IPS-20b (cell line): ENCODE results near the gene KCNQ1.

ENCODE experiments used
- H3K27ac ChIP-seq: one replicate; pipeline ENCODE4 v1.5.1; 2013; ENCODE audit warnings: low read length
- H3K27me3 ChIP-seq: 2 replicates; pipeline ENCODE4 v1.6.1; 2013; ENCODE audit warnings: mild to moderate bottlenecking, low read length, inconsistent platforms; ENCODE audit not compliant: insufficient read depth
- H3K36me3 ChIP-seq: 2 replicates; pipeline ENCODE4 v1.6.1; 2013; ENCODE audit warnings: low read depth, mild to moderate bottlenecking, inconsistent platforms, low read length, moderate library complexity; ENCODE audit not compliant: insufficient read depth
- H3K4me1 ChIP-seq: 2 replicates; pipeline ENCODE4 v1.6.1; 2013; ENCODE audit warnings: mild to moderate bottlenecking, control low read depth, inconsistent platforms, low read length, moderate library complexity; ENCODE audit not compliant: insufficient read depth
- H3K4me3 ChIP-seq: 2 replicates; pipeline ENCODE4 v1.5.1; 2013; ENCODE audit warnings: mild to moderate bottlenecking, low read length, inconsistent platforms
- H3K9ac ChIP-seq: 2 replicates; pipeline ENCODE4 v1.6.1; 2013; ENCODE audit warnings: low read depth, mild to moderate bottlenecking, inconsistent platforms, low read length, moderate library complexity
- H3K9me3 ChIP-seq: 2 replicates; pipeline ENCODE4 v1.6.1; 2013; ENCODE audit warnings: mild to moderate bottlenecking, low read depth, low read length, inconsistent platforms; ENCODE audit not compliant: insufficient read depth

The KCNQ1 gene

GRCh38 chr11:2421226-2421994 is 23.4 kb upstream of the KCNQ1 start:
- H3K9me3 ChIP-seq, result no peaks in the 10 kb centered on the region
- H3K27ac ChIP-seq, result no peak overlapping the region
- no peak overlapping the region for H3K9ac ChIP-seq
- no peaks in the 10 kb centered on the region for H3K36me3 ChIP-seq
- H3K27me3 ChIP-seq, result no peaks in the 10 kb centered on the region; the same call in 1 of the 2 replicates
- no peak overlapping the region for H3K4me3 ChIP-seq
- H3K4me1 ChIP-seq, result no peaks in the 10 kb centered on the region

- Histone ChIP-seq H3K27me3 (no peaks in the 10 kb centered on the region; the same call in 1 of the 2 replicates), H3K9ac (no peak overlapping the region), H3K9me3 (no peaks in the 10 kb centered on the region), H3K27ac (no peak overlapping the region), H3K4me3 (no peak overlapping the region), H3K36me3 (no peaks in the 10 kb centered on the region), H3K4me1 (no peaks in the 10 kb centered on the region)
These were observed 22.8 kb upstream of the KCNQ1 start for GRCh38 chr11:2421996-2422395.

DNA sequence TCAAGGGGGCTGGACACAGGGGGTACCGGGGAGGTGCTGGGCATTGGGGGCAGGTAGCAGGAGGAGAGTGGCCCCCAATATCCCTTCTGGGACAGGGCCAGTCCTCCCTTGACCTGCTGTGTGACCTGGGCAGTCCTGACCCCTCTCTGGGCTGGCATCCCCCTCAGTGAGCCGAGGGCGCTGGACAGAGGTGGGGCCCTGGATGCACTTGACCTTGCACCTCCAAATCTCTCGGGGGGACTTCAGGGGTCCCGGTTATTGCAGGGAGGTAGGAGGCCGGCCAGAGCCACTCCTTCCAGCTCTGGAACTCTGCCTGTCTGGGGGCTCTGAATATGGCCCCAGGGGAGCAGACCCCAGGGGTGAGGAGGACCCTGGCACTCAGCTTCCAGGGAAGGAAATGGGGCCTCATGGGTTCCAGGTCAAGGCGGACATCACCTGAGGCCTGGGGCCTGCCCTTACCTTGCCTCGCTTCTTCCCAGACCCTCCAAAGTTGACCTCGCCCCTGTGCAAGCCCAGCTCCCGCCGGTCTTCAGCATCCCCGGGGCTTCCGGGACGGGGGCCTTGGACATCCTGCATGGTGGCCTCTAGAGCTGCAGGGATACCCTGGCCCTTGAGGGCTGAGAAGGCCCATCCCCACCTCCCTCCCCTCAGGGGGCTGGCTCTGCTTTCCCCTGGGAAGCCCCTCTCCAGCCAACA is 22.2 kb upstream of the KCNQ1 start:
- Histone ChIP-seq H3K9me3 (no peaks in the 10 kb centered on the region), H3K9ac (no peak overlapping the region), H3K27ac (no peak overlapping the region), H3K4me1 (no peaks in the 10 kb centered on the region), H3K27me3 (no peaks in the 10 kb centered on the region; the same call in 1 of the 2 replicates), H3K36me3 (no peaks in the 10 kb centered on the region), H3K4me3 (no peak overlapping the region)

- Histone ChIP-seq H3K27me3 (no peaks in the 10 kb centered on the region; the same call in 1 of the 2 replicates), H3K4me3 (no peak overlapping the region), H3K9ac (no peak overlapping the region), H3K4me1 (no peaks in the 10 kb centered on the region), H3K36me3 (no peaks in the 10 kb centered on the region), H3K27ac (no peak overlapping the region), H3K9me3 (no peaks in the 10 kb centered on the region)
These were observed 21.4 kb upstream of the KCNQ1 start for GRCh38 chr11:2423157-2424025.

- H3K36me3 ChIP-seq, result no peaks in the 10 kb centered on the region
- H3K9ac ChIP-seq, result no peak overlapping the region
- H3K4me1 ChIP-seq, result no peaks in the 10 kb centered on the region
- H3K4me3 ChIP-seq, result no peak overlapping the region
- H3K27ac ChIP-seq, result no peak overlapping the region
- H3K9me3 ChIP-seq, result peaks cover 5% of the 10 kb centered on the region; the same call in 1 of the 2 replicates
- H3K27me3 ChIP-seq, result no peaks in the 10 kb centered on the region; the same call in 1 of the 2 replicates
These were observed 19.9 kb upstream of the KCNQ1 start for GRCh38 chr11:2424811-2425495.

GRCh38 chr11:2425506-2425905 is 19.3 kb upstream of the KCNQ1 start:
- no peaks in the 10 kb centered on the region for H3K27me3 ChIP-seq
- H3K27ac ChIP-seq, result no peak overlapping the region
- no peaks in the 10 kb centered on the region for H3K36me3 ChIP-seq
- H3K9me3 ChIP-seq, result peaks cover 7% of the 10 kb centered on the region; the same call in 1 of the 2 replicates
- H3K4me3 ChIP-seq, result no peak overlapping the region
- no peaks in the 10 kb centered on the region for H3K4me1 ChIP-seq
- no peak overlapping the region for H3K9ac ChIP-seq

DNA sequence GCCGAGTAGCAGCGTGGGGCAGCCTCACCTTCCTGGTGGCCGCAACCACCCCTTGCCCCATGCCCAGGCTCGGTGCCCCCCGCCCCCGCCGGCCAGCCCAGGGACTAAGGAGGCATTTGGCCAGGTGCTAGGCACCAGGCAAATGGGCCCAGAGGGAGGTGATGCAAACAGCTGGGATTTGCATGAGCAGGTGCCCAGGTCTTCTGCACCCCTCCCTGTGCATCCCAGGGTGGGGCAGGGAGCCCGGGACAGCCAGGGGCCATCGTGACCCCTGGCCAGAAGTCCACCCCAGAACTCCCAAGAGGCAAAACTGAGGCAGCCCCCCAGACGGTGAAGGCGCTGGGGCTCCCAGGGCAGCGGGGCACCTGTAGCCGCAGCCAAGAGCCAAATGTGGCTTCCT is 18.6 kb upstream of the KCNQ1 start:
- no peak overlapping the region for H3K9ac ChIP-seq

GRCh38 chr11:2426826-2427521 is 17.8 kb upstream of the KCNQ1 start:
- Histone ChIP-seq H3K4me3 (no peak overlapping the region), H3K9me3 (peaks cover 7% of the 10 kb centered on the region; the same call in 1 of the 2 replicates), H3K9ac (no peak overlapping the region), H3K27ac (no peak overlapping the region), H3K36me3 (no peaks in the 10 kb centered on the region), H3K27me3 (no peaks in the 10 kb centered on the region), H3K4me1 (no peaks in the 10 kb centered on the region)

More for the DNA sequence above, 18.6 kb upstream of the KCNQ1 start:
- H3K36me3 ChIP-seq, result no peaks in the 10 kb centered on the region
- no peak overlapping the region for H3K4me3 ChIP-seq
- H3K27me3 ChIP-seq, result no peaks in the 10 kb centered on the region
- peaks cover 7% of the 10 kb centered on the region; the same call in 1 of the 2 replicates for H3K9me3 ChIP-seq
- H3K4me1 ChIP-seq, result no peaks in the 10 kb centered on the region
- H3K27ac ChIP-seq, result no peak overlapping the region

GRCh38 chr11:2427721-2428321 is 17.0 kb upstream of the KCNQ1 start:
- Histone ChIP-seq H3K36me3 (no peaks in the 10 kb centered on the region), H3K27ac (no peak overlapping the region), H3K4me3 (no peak overlapping the region), H3K9ac (no peak overlapping the region), H3K9me3 (peaks cover 7% of the 10 kb centered on the region; the same call in 1 of the 2 replicates), H3K4me1 (no peaks in the 10 kb centered on the region), H3K27me3 (no peaks in the 10 kb centered on the region)

DNA sequence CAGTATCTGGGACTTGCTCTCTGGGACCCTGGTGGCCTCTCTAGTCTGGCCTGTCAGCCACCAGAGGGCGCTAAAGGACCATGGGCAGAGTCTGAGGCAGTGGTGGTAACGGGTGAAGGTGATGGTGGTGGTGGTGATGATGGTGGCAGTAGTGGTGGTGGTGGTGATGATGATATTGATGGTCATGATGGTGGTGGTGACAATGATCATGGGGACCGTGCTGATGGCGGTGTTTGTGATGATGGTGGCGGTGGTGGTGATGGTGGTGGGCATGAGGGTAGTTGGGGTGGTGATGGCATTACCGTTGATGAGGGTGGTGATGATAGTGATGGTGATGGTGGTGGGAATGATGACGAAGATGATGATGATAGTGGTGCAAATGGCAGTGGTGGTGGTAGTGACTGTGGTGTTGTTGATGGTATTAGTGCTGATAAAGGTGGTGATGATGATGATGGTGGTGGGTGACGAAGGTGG is 16.4 kb upstream of the KCNQ1 start:
- H3K9ac ChIP-seq, result no peak overlapping the region
- H3K4me1 ChIP-seq, result no peaks in the 10 kb centered on the region
- H3K36me3 ChIP-seq, result no peaks in the 10 kb centered on the region
- no peak overlapping the region for H3K27ac ChIP-seq
- no peaks in the 10 kb centered on the region for H3K27me3 ChIP-seq
- H3K4me3 ChIP-seq, result no peak overlapping the region
- H3K9me3 ChIP-seq, result peaks cover 7% of the 10 kb centered on the region; the same call in 1 of the 2 replicates
